ENCODE data around the gene RSPRY1. TPM values are rescaled to one million over a fixed set of nuclear protein-coding genes. Genes with fewer than 3 reads are reported as not detected.

RSPRY1 gene
- total RNA-seq, 1 donor from 2014 or later: 37.6 TPM

DNA sequence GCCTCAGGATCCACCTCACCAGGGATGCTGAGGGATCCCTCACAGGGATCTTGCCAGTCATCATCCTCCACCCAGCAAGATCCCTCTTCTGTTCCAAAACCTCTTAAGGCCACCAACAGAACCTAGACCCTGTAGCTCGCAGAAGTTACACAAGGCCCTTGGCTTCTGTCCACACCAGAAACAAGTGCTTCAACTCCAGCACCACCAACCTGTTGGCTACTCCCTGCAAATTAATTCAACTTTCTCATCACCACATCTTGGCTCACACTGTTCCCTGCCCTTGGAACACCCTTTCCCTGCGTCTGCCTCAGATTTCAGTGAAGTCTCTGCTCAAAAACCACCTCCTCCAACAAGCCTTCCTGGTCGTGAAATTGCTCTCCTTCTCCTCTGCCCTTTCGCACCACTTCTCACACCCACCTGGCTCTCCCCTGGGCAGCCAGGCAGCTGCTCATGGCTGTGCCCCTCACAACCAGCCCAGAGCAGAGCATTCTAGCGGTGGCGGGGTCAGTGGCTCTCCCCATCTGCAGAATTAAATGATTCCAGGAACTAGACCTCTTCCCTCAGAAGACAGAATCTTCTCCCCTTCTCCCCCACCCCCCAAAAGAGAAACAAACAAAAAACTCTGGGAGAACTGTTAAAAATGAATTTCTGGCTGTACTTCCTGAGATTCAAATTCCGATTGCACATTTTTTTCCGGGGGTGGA, 96.5 kb downstream of the RSPRY1 start:
- Histone ChIP-seq H3K27me3 (no peaks in the 10 kb centered on the region), H3K36me3 (no peaks in the 10 kb centered on the region), H3K27ac (no peak overlapping the region), H3K4me1 (peaks cover 29% of the 10 kb centered on the region), H3K9me3 (no peaks in the 10 kb centered on the region), H3K4me3 (peak overlapping the region in 1 of 2 donors; percentile 57)
- DNase-seq (ENCODE audit: extremely low spot score in 2 of 2): no peak
- intact Hi-C loops (cut with DNase I): no loop called here
- TF ChIP-seq, protein P1, sequence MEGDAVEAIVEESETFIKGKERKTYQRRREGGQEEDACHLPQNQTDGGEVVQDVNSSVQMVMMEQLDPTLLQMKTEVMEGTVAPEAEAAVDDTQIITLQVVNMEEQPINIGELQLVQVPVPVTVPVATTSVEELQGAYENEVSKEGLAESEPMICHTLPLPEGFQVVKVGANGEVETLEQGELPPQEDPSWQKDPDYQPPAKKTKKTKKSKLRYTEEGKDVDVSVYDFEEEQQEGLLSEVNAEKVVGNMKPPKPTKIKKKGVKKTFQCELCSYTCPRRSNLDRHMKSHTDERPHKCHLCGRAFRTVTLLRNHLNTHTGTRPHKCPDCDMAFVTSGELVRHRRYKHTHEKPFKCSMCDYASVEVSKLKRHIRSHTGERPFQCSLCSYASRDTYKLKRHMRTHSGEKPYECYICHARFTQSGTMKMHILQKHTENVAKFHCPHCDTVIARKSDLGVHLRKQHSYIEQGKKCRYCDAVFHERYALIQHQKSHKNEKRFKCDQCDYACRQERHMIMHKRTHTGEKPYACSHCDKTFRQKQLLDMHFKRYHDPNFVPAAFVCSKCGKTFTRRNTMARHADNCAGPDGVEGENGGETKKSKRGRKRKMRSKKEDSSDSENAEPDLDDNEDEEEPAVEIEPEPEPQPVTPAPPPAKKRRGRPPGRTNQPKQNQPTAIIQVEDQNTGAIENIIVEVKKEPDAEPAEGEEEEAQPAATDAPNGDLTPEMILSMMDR (IDR thresholded peaks at IDR 0.05): no peak

DNA sequence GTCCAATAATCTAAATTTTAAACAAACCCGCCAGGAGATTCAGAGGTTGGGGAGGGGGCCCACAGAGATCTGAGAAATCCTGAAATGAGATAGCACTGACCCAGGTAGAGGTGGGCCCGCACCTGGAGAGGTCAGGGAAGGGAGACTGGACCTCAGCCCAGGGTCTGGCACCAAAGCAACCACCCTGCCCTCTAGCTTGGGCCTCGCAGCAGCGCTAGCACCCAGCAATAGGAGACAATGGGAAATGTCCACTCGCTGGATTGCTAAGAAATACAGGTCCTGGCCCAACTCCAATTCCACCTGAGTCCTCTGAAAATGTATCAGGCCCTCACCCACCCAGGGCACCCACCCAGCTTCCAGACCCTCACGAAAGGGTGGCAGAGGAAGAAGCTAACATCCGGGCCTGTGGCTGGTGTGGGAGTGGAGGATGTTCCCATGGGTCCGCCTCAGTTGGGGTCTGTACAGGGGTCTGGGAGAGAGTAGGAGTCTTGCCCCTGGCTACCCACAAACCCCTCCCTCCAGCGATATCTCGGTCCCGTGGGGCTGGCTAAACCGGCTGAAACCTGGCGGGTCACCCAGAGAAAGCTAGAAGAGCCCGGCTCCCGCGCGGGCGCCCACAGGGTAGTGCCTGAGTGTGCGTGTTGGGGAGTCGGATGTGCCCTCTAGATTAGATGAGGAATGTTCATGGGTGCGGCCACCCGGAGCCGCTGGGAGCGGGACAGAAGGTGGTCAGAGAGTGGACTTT, 97.3 kb downstream of the RSPRY1 start:
- Histone ChIP-seq H3K4me3 (peak overlapping the region; percentile 55 to 57), H3K27me3 (no peaks in the 10 kb centered on the region), H3K4me1 (peaks cover 29% of the 10 kb centered on the region), H3K27ac (peak overlapping the region; percentile 57), H3K36me3 (no peaks in the 10 kb centered on the region), H3K9me3 (no peaks in the 10 kb centered on the region)
- TF ChIP-seq, protein P1 (IDR thresholded peaks at IDR 0.05): no peak
- TF ChIP-seq POLR2A (IDR thresholded peaks at IDR 0.05) (no peak), POLR2AphosphoS5 (IDR thresholded peaks at IDR 0.05; ENCODE audit: insufficient read depth in 1 of 2, low read depth in 1 of 2) (no peak)
- intact Hi-C loops (cut with DNase I): no loop called here
- no peak for DNase-seq (ENCODE audit: extremely low spot score in 2 of 2)

DNA sequence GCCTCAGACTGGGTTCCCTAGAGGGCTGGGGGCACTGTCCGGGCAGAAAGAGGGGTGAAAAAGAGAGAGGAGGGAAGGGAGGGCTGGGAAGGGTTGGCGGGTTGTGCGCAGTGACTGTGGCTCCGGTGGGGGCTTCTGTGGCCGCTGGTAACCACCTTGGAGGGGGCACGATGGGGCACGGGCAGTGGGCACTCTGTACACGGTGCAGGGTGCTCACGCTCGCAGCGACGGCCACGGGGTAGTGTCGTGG, 97.8 kb downstream of the RSPRY1 start:
- H3K4me1 ChIP-seq: peaks cover 29% of the 10 kb centered on the region
- DNase-seq (ENCODE audit: extremely low spot score in 2 of 2): no peak
- intact Hi-C loops (cut with DNase I): no loop called here

DNA sequence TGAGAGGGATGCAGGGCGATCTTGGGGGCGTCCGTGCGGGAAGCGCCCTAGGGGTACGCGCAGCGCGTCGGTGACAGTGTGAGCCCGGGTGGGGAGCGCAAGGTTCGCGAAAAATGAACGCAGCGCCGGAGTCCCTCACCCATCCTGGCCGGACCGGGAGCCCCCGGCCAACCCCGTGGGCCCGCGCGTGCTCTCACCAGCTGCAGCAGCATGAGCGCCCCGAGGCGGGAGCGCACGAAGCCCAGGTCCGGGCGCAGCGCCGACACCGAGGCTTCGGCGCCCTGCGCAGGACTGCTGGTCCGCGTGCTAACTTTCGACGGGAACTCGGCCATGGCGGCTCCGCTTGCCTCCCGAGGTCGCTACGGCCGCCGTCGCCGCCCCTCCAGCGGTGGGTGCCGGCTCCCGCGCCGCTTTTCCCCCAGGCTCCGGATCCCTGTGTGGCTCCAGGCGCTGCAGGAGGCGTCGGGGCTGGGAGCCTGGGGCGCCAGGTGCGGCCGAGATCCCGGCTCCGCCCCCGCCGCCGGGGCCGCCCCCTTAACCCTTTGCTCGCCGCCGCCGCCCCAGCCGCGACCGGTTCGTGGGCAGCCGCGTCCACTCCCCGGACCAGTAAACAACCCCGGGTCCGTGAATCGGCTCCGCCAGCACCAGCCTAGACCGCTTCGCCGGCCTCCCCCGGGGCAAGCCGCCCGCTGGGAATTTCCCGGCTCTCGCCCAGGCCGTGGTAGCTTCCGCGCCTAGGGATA, 98.3 kb downstream of the RSPRY1 start, which contains the start of gene PLLP:
Gene PLLP, minus strand, starts transcription at position 464 of the 743 bp plus-strand sequence. Its CDS starts 132 bp downstream, at position 332.
- Histone ChIP-seq H3K4me3 (peak within 1 kb of the TSS; percentile 55 to 57), H3K27ac (peak within 1 kb of the TSS; percentile 57), H3K36me3 (no peaks in the 10 kb centered on the region), H3K9me3 (no peaks in the 10 kb centered on the region), H3K4me1 (peaks cover 29% of the 10 kb centered on the region), H3K27me3 (no peaks in the 10 kb centered on the region)
- DNase-seq (ENCODE audit: extremely low spot score in 2 of 2): no peak
- TF ChIP-seq POLR2A (IDR thresholded peaks at IDR 0.05) (no peak), POLR2AphosphoS5 (IDR thresholded peaks at IDR 0.05; ENCODE audit: insufficient read depth in 1 of 2, low read depth in 1 of 2) (no peak)
- TF ChIP-seq, protein P1 (IDR thresholded peaks at IDR 0.05): no peak
- intact Hi-C loops (cut with DNase I): no loop called here

More for the DNA sequence above, 97.8 kb downstream of the RSPRY1 start:
- TF ChIP-seq POLR2AphosphoS5 (IDR thresholded peaks at IDR 0.05; ENCODE audit: insufficient read depth in 1 of 2, low read depth in 1 of 2): no peak
- TF ChIP-seq, protein P1 (IDR thresholded peaks at IDR 0.05): no peak
- TF ChIP-seq POLR2A (IDR thresholded peaks at IDR 0.05): no peak
- peak overlapping the region; percentile 57 for H3K27ac ChIP-seq
- peak overlapping the region; percentile 55 to 57 for H3K4me3 ChIP-seq
- no peaks in the 10 kb centered on the region for H3K27me3 ChIP-seq
- H3K36me3 ChIP-seq: no peaks in the 10 kb centered on the region
- H3K9me3 ChIP-seq: no peaks in the 10 kb centered on the region
